ENCODE data around the gene GPR179.

Gene GPR179

GRCh38 chr17:38338053-38338452, 5.7 kb downstream of the GPR179 start:
- no peak overlapping the region for H3K27ac ChIP-seq (ENCODE audit: poor library complexity, severe bottlenecking)
- H3K4me1 ChIP-seq (ENCODE audit: insufficient read depth, poor library complexity, severe bottlenecking): no peaks in the 10 kb centered on the region
- no peaks in the 10 kb centered on the region for H3K9me3 ChIP-seq (ENCODE audit: severe bottlenecking)
- ATAC-seq (ENCODE audit: low read depth): no peak
- H3K36me3 ChIP-seq (ENCODE audit: low read depth): no peaks in the 10 kb centered on the region
- no peak for TF ChIP-seq CTCF (IDR thresholded peaks at IDR 0.05; ENCODE audit: poor library complexity, severe bottlenecking)
- no peaks in the 10 kb centered on the region for H3K27me3 ChIP-seq (ENCODE audit: insufficient read depth, poor library complexity, severe bottlenecking)
- no peak for DNase-seq (ENCODE audit: low spot score)
- no peak overlapping the region for H3K4me3 ChIP-seq (ENCODE audit: severe bottlenecking)

- no peaks in the 10 kb centered on the region for H3K27me3 ChIP-seq (ENCODE audit: insufficient read depth, poor library complexity, severe bottlenecking)
- no peaks in the 10 kb centered on the region for H3K9me3 ChIP-seq (ENCODE audit: severe bottlenecking)
- H3K4me1 ChIP-seq (ENCODE audit: insufficient read depth, poor library complexity, severe bottlenecking): no peaks in the 10 kb centered on the region
- ATAC-seq (ENCODE audit: low read depth): no peak
- no peak for DNase-seq (ENCODE audit: low spot score)
- H3K36me3 ChIP-seq (ENCODE audit: low read depth): no peaks in the 10 kb centered on the region
- H3K27ac ChIP-seq (ENCODE audit: poor library complexity, severe bottlenecking): no peak overlapping the region
- TF ChIP-seq CTCF (IDR thresholded peaks at IDR 0.05; ENCODE audit: poor library complexity, severe bottlenecking): no peak
- no peak overlapping the region for H3K4me3 ChIP-seq (ENCODE audit: severe bottlenecking)
Measured at GRCh38 chr17:38336838-38337237, 6.9 kb downstream of the GPR179 start.

GRCh38 chr17:38334480-38335364, 9.0 kb downstream of the GPR179 start:
- Histone ChIP-seq H3K4me1 (ENCODE audit: insufficient read depth, poor library complexity, severe bottlenecking) (no peaks in the 10 kb centered on the region), H3K9me3 (ENCODE audit: severe bottlenecking) (no peaks in the 10 kb centered on the region), H3K36me3 (ENCODE audit: low read depth) (no peaks in the 10 kb centered on the region), H3K27me3 (ENCODE audit: insufficient read depth, poor library complexity, severe bottlenecking) (no peaks in the 10 kb centered on the region), H3K27ac (ENCODE audit: poor library complexity, severe bottlenecking) (no peak overlapping the region), H3K4me3 (ENCODE audit: severe bottlenecking) (no peak overlapping the region)
- ATAC-seq (ENCODE audit: low read depth): no peak
- no peak for TF ChIP-seq CTCF (IDR thresholded peaks at IDR 0.05; ENCODE audit: poor library complexity, severe bottlenecking)
- DNase-seq (ENCODE audit: low spot score): no peak

GRCh38 chr17:38333635-38334295, 10.0 kb downstream of the GPR179 start:
- 0 out of 3 replicates have a peak, but pooled peaks have one; percentile 18 for ATAC-seq (ENCODE audit: low read depth)
- Histone ChIP-seq H3K4me3 (ENCODE audit: severe bottlenecking) (no peak overlapping the region), H3K27ac (ENCODE audit: poor library complexity, severe bottlenecking) (no peak overlapping the region), H3K36me3 (ENCODE audit: low read depth) (no peaks in the 10 kb centered on the region), H3K9me3 (ENCODE audit: severe bottlenecking) (no peaks in the 10 kb centered on the region), H3K4me1 (ENCODE audit: insufficient read depth, poor library complexity, severe bottlenecking) (no peaks in the 10 kb centered on the region), H3K27me3 (ENCODE audit: insufficient read depth, poor library complexity, severe bottlenecking) (no peaks in the 10 kb centered on the region)
- DNase-seq (ENCODE audit: low spot score): no peak
- TF ChIP-seq CTCF (IDR thresholded peaks at IDR 0.05; ENCODE audit: poor library complexity, severe bottlenecking): peak; percentile 56

All from RWPE2 (cell line).